ENCODE measurements around the gene CSPG5. TPM values are rescaled to one million over a fixed set of nuclear protein-coding genes. Genes with fewer than 3 reads are reported as not detected.

CSPG5 gene
- total RNA-seq, 1 donor: 0.43 TPM

DNA sequence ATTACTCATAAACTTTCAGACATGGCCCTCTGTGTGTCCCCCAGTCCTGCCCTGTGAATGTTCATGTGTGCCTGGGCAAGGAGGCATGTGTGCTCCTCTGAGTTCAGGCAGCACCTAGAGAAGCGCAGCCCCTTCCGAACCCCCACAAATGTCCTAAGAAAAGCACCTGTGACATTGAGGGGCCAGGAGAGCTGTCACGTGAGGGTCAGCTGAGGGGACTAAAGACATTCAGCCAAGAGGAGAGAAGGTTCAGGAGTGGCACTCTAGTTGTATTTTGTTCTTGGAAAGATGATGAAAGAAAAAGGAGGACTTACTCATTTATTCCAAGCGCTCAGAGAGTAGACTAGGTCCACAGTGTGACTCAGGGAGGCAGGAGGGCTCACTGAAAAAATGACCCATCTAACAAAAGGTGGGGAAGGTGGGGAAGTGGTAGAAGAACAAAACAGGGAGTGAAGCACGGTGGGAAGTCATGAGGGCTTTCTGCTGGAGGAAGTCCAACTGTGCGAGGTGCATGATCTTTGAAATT lies 37.0 kb downstream of the CSPG5 start:
- TF ChIP-seq, protein P1, sequence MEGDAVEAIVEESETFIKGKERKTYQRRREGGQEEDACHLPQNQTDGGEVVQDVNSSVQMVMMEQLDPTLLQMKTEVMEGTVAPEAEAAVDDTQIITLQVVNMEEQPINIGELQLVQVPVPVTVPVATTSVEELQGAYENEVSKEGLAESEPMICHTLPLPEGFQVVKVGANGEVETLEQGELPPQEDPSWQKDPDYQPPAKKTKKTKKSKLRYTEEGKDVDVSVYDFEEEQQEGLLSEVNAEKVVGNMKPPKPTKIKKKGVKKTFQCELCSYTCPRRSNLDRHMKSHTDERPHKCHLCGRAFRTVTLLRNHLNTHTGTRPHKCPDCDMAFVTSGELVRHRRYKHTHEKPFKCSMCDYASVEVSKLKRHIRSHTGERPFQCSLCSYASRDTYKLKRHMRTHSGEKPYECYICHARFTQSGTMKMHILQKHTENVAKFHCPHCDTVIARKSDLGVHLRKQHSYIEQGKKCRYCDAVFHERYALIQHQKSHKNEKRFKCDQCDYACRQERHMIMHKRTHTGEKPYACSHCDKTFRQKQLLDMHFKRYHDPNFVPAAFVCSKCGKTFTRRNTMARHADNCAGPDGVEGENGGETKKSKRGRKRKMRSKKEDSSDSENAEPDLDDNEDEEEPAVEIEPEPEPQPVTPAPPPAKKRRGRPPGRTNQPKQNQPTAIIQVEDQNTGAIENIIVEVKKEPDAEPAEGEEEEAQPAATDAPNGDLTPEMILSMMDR (IDR thresholded peaks at IDR 0.05; ENCODE audit: insufficient read depth, low read depth, low read length): no peak
- no peak for DNase-seq (ENCODE audit: low read depth)

DNA sequence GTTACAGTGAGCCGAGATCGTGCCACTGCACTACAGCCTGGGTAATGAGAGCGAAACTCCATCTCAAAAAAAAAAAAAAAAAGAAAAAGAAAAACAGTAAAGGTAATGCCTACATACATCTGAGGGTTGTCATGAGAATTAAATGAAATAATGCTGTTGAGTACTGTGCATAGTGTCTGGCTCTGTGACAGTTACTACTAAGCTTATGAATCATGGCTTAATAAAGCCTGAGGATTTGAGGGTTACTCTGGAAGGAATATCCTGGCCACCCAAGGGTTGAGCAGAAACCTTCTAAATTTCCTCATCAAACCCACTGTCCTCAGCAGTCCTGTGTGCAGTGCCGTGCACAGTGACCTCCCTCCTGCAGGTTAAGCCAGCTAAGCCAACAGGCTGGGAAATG lies 38.4 kb downstream of the CSPG5 start:
- DNase-seq (ENCODE audit: low read depth): no peak
- TF ChIP-seq, protein P1 (IDR thresholded peaks at IDR 0.05; ENCODE audit: insufficient read depth, low read depth, low read length): no peak

More for the DNA sequence above, 37.0 kb downstream of the CSPG5 start:
- no peak overlapping the region for H3K4me3 ChIP-seq (ENCODE audit: low read depth, low read length)

DNA sequence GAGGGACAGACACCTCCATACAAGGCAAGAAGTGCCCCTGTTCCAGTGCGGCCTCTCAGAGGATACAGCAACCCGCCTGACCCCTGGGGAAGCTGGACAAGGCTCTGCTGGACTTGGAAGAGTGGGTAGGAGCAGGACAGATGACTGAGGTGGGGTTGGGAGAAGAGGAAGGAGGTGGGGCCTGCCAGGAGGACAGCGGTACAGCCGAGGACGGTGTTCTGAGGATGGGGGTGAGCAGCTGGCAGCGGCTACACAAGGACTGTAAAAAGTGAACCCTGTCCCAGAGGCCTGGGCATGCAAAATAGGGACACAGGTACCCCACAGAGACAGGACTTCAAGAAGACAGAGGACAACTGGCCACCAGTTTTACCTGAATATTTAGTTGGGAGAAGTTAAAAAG lies 41.7 kb downstream of the CSPG5 start:
- no peak overlapping the region for H3K4me3 ChIP-seq (ENCODE audit: low read depth, low read length)
- DNase-seq (ENCODE audit: low read depth): no peak
- TF ChIP-seq, protein P1 (IDR thresholded peaks at IDR 0.05; ENCODE audit: insufficient read depth, low read depth, low read length): no peak

More for the DNA sequence above, 38.4 kb downstream of the CSPG5 start:
- H3K4me3 ChIP-seq (ENCODE audit: low read depth, low read length): no peak overlapping the region

DNA sequence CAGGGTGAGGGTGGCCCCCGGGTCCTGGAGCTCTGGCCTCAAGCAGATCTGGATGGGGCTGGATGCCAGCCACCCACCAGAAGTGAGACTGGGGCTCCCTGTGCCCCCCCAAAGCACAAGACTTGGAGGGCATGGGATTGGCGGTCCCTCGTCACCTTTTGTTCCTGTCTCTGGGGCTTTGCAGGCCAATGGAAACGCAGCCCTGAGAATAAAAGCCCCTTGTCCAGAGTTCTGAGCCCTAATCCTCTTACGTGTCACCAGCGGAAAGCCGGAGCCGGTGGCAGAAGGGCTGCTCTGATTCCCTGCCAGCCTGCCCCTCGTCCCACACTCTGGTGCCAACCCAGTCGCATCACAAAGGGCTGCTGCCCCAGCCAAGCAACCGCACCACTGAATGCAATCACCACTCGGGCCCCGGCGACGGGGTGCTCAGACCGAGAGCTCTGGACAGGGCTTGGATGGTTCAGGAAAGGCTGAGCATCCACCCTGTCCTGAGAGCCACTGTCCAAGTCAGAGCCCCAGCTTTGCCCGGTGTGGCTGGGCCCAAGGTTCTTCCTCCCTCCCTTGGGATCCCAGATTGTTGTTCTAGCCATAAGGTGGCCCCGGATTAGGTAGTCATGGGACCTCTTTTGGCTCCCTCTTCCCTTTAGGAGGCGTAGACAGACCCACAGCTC lies 42.3 kb downstream of the CSPG5 start:
- no peak overlapping the region for H3K4me3 ChIP-seq (ENCODE audit: low read depth, low read length)
- TF ChIP-seq, protein P1 (IDR thresholded peaks at IDR 0.05; ENCODE audit: insufficient read depth, low read depth, low read length): no peak
- no peak for DNase-seq (ENCODE audit: low read depth)

DNA sequence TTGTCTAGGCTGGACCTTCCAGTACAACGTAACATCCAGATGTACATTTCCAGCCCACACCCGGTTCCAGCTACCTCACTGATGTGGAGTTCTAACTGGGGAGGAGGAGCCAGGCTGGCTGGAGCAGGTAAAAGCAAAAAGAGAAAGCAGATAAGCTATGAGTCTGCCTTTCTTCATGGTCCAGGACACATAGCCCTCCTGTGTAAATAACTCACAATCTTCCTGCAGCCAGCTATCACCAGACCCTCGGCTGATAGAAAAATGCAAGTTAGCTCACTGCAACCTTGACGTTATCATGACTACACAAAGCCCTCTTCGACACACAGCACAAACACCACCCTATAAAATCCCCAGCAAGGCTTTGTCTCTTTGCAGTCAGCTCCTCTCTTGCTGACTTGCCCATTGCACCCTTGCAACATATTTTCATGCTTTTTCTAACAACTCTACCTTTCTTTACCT lies 44.6 kb downstream of the CSPG5 start:
- H3K4me3 ChIP-seq (ENCODE audit: low read depth, low read length): no peak overlapping the region
- TF ChIP-seq, protein P1 (IDR thresholded peaks at IDR 0.05; ENCODE audit: insufficient read depth, low read depth, low read length): no peak
- no peak for DNase-seq (ENCODE audit: low read depth)

DNA sequence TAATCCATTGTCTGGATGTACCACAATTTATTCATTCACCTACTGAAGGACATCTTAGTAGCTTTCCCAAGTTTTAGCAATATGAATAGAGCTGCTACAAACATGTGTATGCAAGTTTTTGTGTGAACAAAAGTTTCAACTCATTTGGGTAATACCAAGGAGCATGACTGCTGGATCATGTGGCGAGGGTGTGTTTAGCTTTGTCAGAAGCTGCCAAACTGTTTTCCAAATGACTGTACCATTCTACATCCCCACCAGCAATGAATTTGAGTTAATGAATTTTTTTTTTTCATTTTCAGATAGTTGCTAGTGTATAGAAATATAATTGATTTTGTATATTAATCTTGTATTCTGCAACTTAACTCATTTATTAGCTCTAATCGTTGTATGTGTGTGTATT lies 45.2 kb downstream of the CSPG5 start:
- DNase-seq (ENCODE audit: low read depth): no peak
- no peak overlapping the region for H3K4me3 ChIP-seq (ENCODE audit: low read depth, low read length)
- TF ChIP-seq, protein P1 (IDR thresholded peaks at IDR 0.05; ENCODE audit: insufficient read depth, low read depth, low read length): no peak

All from fibroblast of villous mesenchyme (primary cell).